HEK293 (cell line): Measurements from ENCODE around the gene CAMKK1.

Experiments used
- GLI4 ChIP-seq: fragments of 450-650 bp; formaldehyde crosslinking; IDR thresholded peaks from 2 replicates; pipeline ENCODE4 v1.5.1; 2016; ENCODE audit warnings: missing biosample characterization, missing genetic modification characterization
- HOXA7 ChIP-seq: sonication (generic); formaldehyde crosslinking; IDR thresholded peaks from 2 replicates; pipeline ENCODE4 v1.8.1; 2022; ENCODE audit warnings: missing genetic modification reagents, borderline replicate concordance
- OSR2 ChIP-seq: fragments of 450-650 bp; formaldehyde crosslinking; IDR thresholded peaks from 2 replicates; pipeline ENCODE4 v1.5.1; 2016; ENCODE audit warnings: missing biosample characterization, missing genetic modification characterization
- SCRT1 ChIP-seq: fragments of 450-650 bp; formaldehyde crosslinking; IDR thresholded peaks from 2 replicates; pipeline ENCODE4 v1.5.1; 2016; ENCODE audit warnings: missing biosample characterization, missing genetic modification characterization, borderline replicate concordance
- WT1 ChIP-seq: fragments of 450-650 bp; formaldehyde crosslinking; IDR thresholded peaks from 2 replicates; pipeline ENCODE4 v1.5.1; 2016; ENCODE audit warnings: missing biosample characterization, missing genetic modification characterization
- YY2 ChIP-seq: fragments of 450-650 bp; formaldehyde crosslinking; IDR thresholded peaks from 2 replicates; pipeline ENCODE4 v1.5.1; 2016; ENCODE audit warnings: missing biosample characterization, missing genetic modification characterization
- ZBTB17 ChIP-seq: fragments of 450-650 bp; formaldehyde crosslinking; IDR thresholded peaks from 2 replicates; pipeline ENCODE4 v1.5.1; 2016; ENCODE audit warnings: missing biosample characterization, missing genetic modification characterization
- ZBTB20 ChIP-seq: fragments of 450-650 bp; formaldehyde crosslinking; IDR thresholded peaks from 2 replicates; pipeline ENCODE4 v1.5.1; 2016; ENCODE audit warnings: missing biosample characterization, missing genetic modification characterization
- ZFP3 ChIP-seq: fragments of 450-650 bp; formaldehyde crosslinking; IDR thresholded peaks from 2 replicates; pipeline ENCODE4 v1.5.1; 2016; ENCODE audit warnings: low read depth, missing biosample characterization, missing genetic modification characterization
- ZIC2 ChIP-seq: fragments of 450-650 bp; formaldehyde crosslinking; IDR thresholded peaks from 2 replicates; pipeline ENCODE4 v1.5.1; 2016; ENCODE audit warnings: missing biosample characterization, missing genetic modification characterization
- ZNF112 ChIP-seq: fragments of 450-650 bp; formaldehyde crosslinking; IDR thresholded peaks from 2 replicates; pipeline ENCODE4 v1.5.0; 2017; ENCODE audit warnings: missing biosample characterization, missing genetic modification characterization
- ZNF169 ChIP-seq: fragments of 450-650 bp; formaldehyde crosslinking; IDR thresholded peaks from 2 replicates; pipeline ENCODE4 v1.5.1; 2016; ENCODE audit warnings: missing biosample characterization, missing genetic modification characterization
- ZNF18 ChIP-seq: fragments of 450-650 bp; formaldehyde crosslinking; IDR thresholded peaks from 2 replicates; pipeline ENCODE4 v1.5.1; 2016; ENCODE audit warnings: missing biosample characterization, missing genetic modification characterization
- ZNF214 ChIP-seq: fragments of 450-650 bp; formaldehyde crosslinking; IDR thresholded peaks from 2 replicates; pipeline ENCODE4 v1.5.1; 2017; ENCODE audit warnings: missing biosample characterization, mild to moderate bottlenecking, missing genetic modification characterization, borderline replicate concordance
- ZNF366 ChIP-seq: fragments of 450-650 bp; formaldehyde crosslinking; conservative IDR thresholded peaks from 2 replicates; pipeline ENCODE4 v1.5.1; 2016; ENCODE audit warnings: missing biosample characterization, missing genetic modification characterization
- ZNF404 ChIP-seq: fragments of 450-650 bp; formaldehyde crosslinking; IDR thresholded peaks from 2 replicates; pipeline ENCODE4 v1.5.1; 2017; ENCODE audit warnings: missing biosample characterization, missing genetic modification characterization
- ZNF423 ChIP-seq: fragments of 450-650 bp; formaldehyde crosslinking; IDR thresholded peaks from 2 replicates; pipeline ENCODE4 v1.5.1; 2016; ENCODE audit warnings: missing biosample characterization, missing genetic modification characterization
- ZNF473 ChIP-seq: fragments of 450-650 bp; formaldehyde crosslinking; IDR thresholded peaks from 2 replicates; pipeline ENCODE4 v1.5.1; 2017; ENCODE audit warnings: missing biosample characterization, missing genetic modification characterization
- ZNF639 ChIP-seq: fragments of 450-650 bp; formaldehyde crosslinking; IDR thresholded peaks from 2 replicates; pipeline ENCODE4 v1.5.1; 2016; ENCODE audit warnings: missing biosample characterization, missing genetic modification characterization
- ZNF677 ChIP-seq: fragments of 450-650 bp; IDR thresholded peaks from 2 replicates; pipeline ENCODE4 v1.5.0; 2018; ENCODE audit warnings: missing biosample characterization, mild to moderate bottlenecking, missing genetic modification characterization, moderate library complexity
- ZNF768 ChIP-seq: fragments of 450-650 bp; formaldehyde crosslinking; IDR thresholded peaks from 2 replicates; pipeline ENCODE4 v1.5.1; 2018; ENCODE audit warnings: missing biosample characterization, mild to moderate bottlenecking, missing genetic modification characterization
- ZNF777 ChIP-seq: fragments of 450-650 bp; formaldehyde crosslinking; IDR thresholded peaks from 2 replicates; pipeline ENCODE4 v1.5.1; 2017; ENCODE audit warnings: missing biosample characterization, missing genetic modification characterization, borderline replicate concordance
- ZNF791 ChIP-seq: fragments of 450-650 bp; formaldehyde crosslinking; IDR thresholded peaks from 2 replicates; pipeline ENCODE4 v1.5.1; 2016; ENCODE audit warnings: missing biosample characterization, missing genetic modification characterization
- TF ChIP-seq, protein P1 (sequence below): fragments of 450-650 bp; formaldehyde crosslinking; IDR thresholded peaks from 2 replicates; pipeline ENCODE4 v1.5.1; 2017; ENCODE audit warnings: missing biosample characterization, missing genetic modification characterization
- TF ChIP-seq, protein P2 (sequence below): fragments of 450-650 bp; formaldehyde crosslinking; IDR thresholded peaks from 2 replicates; pipeline ENCODE4 v1.5.1; 2016; ENCODE audit warnings: missing biosample characterization, missing genetic modification characterization
- TF ChIP-seq, protein P3 (sequence below): IDR thresholded peaks from 2 replicates; pipeline ENCODE4 v1.6.1; 2011; ENCODE audit warnings: mild to moderate bottlenecking, low read depth, low read length, borderline replicate concordance
- TF ChIP-seq, protein P4 (sequence below): fragments of 450-650 bp; formaldehyde crosslinking; IDR thresholded peaks from 2 replicates; pipeline ENCODE4 v1.5.1; 2016; ENCODE audit warnings: missing biosample characterization, missing genetic modification characterization
- TF ChIP-seq, protein P5 (sequence below): fragments of 450-650 bp; formaldehyde crosslinking; IDR thresholded peaks from 2 replicates; pipeline ENCODE4; 2016; ENCODE audit warnings: missing biosample characterization, missing genetic modification characterization
- TF ChIP-seq, protein P6 (sequence below): fragments of 450-650 bp; formaldehyde crosslinking; IDR thresholded peaks from 2 replicates; pipeline ENCODE4 v1.5.1; 2017; ENCODE audit warnings: missing biosample characterization, missing genetic modification characterization

The CAMKK1 gene

DNA sequence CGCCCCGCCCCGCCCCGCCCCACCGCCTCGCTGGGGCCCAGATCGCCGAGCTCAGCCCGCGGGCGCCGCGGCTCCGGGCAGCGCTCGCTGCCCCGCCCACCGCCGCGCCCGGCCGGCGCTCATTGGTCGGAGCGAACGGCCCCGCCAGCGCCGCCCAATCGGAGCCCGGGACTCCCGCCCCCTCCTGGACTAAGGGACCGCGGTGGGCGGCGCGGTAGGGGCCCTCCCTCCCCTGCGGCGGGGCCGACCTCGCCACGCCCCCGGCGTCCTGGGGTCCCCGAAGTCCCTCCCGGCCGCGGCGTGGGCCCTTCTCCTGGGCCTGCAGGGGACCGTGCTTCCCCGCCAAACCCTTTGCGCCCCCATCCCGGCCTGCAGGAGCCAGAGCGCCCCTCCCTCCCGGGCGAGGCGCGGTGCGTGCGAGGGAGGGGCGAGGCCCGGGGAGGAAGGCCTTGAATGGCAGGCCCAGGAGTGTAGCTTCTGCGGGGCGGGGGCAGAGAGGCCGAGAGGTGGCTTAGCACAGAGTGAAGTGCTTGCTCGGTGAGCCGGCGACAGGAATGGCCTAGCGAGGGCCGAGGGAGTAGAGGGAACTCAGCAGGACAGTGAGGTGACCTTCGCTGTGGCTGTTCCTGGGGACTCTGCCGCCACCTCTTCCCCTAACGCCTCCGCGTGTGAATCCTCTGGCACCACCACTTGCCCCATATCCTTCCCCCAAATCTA, at the start of gene CAMKK1 (continued):
- TF ChIP-seq, protein P1, sequence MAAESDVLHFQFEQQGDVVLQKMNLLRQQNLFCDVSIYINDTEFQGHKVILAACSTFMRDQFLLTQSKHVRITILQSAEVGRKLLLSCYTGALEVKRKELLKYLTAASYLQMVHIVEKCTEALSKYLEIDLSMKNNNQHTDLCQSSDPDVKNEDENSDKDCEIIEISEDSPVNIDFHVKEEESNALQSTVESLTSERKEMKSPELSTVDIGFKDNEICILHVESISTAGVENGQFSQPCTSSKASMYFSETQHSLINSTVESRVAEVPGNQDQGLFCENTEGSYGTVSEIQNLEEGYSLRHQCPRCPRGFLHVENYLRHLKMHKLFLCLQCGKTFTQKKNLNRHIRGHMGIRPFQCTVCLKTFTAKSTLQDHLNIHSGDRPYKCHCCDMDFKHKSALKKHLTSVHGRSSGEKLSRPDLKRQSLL (tag by site-specific recombination) = no peak
- TF ChIP-seq ZBTB17 (tag by site-specific recombination) (peak; percentile 99), ZNF18 (tag by site-specific recombination) (no peak), ZNF639 (tag by site-specific recombination) (no peak), ZIC2 (tag by site-specific recombination) (peak; percentile 95), ZNF777 (tag by site-specific recombination) (no peak), SCRT1 (no peak), WT1 (tag by site-specific recombination) (peak; percentile 65), ZNF791 (tag by site-specific recombination) (no peak), YY2 (tag by site-specific recombination) (no peak; the same call in 1 of the 2 replicates), ZNF366 (tag by site-specific recombination) (no peak), GLI4 (peak; percentile 100), ZFP3 (no peak), ZNF214 (tag by site-specific recombination) (no peak), ZNF423 (tag by site-specific recombination) (peak; percentile 80; the same call in 1 of the 2 replicates), ZNF473 (no peak), ZNF677 (tag by site-specific recombination) (no peak), HOXA7 (CRISPR knock-in tag) (no peak), ZNF768 (tag by site-specific recombination) (no peak), OSR2 (tag by site-specific recombination) (0 out of 2 replicates have a peak, but pooled peaks have one; percentile 46), ZNF404 (tag by site-specific recombination) (no peak), ZNF169 (tag by site-specific recombination) (no peak), ZBTB20 (tag by site-specific recombination) (peak; percentile 89; the same call in 1 of the 2 replicates), ZNF112 (tag by site-specific recombination) (no peak)
- TF ChIP-seq, protein P2, sequence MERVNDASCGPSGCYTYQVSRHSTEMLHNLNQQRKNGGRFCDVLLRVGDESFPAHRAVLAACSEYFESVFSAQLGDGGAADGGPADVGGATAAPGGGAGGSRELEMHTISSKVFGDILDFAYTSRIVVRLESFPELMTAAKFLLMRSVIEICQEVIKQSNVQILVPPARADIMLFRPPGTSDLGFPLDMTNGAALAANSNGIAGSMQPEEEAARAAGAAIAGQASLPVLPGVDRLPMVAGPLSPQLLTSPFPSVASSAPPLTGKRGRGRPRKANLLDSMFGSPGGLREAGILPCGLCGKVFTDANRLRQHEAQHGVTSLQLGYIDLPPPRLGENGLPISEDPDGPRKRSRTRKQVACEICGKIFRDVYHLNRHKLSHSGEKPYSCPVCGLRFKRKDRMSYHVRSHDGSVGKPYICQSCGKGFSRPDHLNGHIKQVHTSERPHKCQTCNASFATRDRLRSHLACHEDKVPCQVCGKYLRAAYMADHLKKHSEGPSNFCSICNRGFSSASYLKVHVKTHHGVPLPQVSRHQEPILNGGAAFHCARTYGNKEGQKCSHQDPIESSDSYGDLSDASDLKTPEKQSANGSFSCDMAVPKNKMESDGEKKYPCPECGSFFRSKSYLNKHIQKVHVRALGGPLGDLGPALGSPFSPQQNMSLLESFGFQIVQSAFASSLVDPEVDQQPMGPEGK (tag by site-specific recombination) = peak; percentile 98
- TF ChIP-seq, protein P3, sequence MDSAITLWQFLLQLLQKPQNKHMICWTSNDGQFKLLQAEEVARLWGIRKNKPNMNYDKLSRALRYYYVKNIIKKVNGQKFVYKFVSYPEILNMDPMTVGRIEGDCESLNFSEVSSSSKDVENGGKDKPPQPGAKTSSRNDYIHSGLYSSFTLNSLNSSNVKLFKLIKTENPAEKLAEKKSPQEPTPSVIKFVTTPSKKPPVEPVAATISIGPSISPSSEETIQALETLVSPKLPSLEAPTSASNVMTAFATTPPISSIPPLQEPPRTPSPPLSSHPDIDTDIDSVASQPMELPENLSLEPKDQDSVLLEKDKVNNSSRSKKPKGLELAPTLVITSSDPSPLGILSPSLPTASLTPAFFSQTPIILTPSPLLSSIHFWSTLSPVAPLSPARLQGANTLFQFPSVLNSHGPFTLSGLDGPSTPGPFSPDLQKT = no peak
- TF ChIP-seq, protein P4, sequence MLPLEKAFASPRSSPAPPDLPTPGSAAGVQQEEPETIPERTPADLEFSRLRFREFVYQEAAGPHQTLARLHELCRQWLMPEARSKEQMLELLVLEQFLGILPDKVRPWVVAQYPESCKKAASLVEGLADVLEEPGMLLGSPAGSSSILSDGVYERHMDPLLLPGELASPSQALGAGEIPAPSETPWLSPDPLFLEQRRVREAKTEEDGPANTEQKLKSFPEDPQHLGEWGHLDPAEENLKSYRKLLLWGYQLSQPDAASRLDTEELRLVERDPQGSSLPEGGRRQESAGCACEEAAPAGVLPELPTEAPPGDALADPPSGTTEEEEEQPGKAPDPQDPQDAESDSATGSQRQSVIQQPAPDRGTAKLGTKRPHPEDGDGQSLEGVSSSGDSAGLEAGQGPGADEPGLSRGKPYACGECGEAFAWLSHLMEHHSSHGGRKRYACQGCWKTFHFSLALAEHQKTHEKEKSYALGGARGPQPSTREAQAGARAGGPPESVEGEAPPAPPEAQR (tag by site-specific recombination) = no peak
- TF ChIP-seq, protein P5, sequence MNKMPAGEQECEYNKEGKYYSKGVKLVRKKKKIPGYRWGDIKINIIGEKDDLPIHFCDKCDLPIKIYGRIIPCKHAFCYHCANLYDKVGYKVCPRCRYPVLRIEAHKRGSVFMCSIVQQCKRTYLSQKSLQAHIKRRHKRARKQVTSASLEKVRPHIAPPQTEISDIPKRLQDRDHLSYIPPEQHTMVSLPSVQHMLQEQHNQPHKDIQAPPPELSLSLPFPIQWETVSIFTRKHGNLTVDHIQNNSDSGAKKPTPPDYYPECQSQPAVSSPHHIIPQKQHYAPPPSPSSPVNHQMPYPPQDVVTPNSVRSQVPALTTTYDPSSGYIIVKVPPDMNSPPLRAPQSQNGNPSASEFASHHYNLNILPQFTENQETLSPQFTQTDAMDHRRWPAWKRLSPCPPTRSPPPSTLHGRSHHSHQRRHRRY (tag by site-specific recombination) = no peak
- TF ChIP-seq, protein P6, sequence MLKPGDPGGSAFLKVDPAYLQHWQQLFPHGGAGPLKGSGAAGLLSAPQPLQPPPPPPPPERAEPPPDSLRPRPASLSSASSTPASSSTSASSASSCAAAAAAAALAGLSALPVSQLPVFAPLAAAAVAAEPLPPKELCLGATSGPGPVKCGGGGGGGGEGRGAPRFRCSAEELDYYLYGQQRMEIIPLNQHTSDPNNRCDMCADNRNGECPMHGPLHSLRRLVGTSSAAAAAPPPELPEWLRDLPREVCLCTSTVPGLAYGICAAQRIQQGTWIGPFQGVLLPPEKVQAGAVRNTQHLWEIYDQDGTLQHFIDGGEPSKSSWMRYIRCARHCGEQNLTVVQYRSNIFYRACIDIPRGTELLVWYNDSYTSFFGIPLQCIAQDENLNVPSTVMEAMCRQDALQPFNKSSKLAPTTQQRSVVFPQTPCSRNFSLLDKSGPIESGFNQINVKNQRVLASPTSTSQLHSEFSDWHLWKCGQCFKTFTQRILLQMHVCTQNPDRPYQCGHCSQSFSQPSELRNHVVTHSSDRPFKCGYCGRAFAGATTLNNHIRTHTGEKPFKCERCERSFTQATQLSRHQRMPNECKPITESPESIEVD (tag by site-specific recombination) = no peak
